IMR-90 (cell line): ENCODE data around the gene RHEX. TPM values are rescaled to one million over a fixed set of nuclear protein-coding genes. Genes with fewer than 3 reads are reported as not detected.

Source experiments
- ATAC-seq: fragments of 200-7000 bp; cut with Tn5 transposase; 2 replicates; pipeline ENCODE4 v1.9.1; 2020; ENCODE audit warnings: low read depth, mild to moderate bottlenecking, moderate library complexity
- BruUV-seq: library from RNA; stranded (reverse); fragments of 400-500 nt; replicated peaks from 2 replicates; lab custom pipeline; 2021; lab: Mats Ljungman, UMichigan
- CTCF ChIA-PET: fragments of 300-600 bp; formaldehyde crosslinking; extraction: SDS; loops from one replicate; lab custom pipeline; 2021; ENCODE audit warnings: antibody characterized with exemption; lab: Yijun Ruan, JAX
- POLR2A ChIA-PET: fragments of 300-600 bp; sonication (Branson Sonifier 250); formaldehyde crosslinking; loops from one replicate; lab custom pipeline; 2022; ENCODE audit warnings: antibody characterized with exemption; ENCODE audit not compliant: unreplicated experiment; lab: Charles Lee
- DNase-seq: peaks from one replicate; pipeline ENCODE4 v3.0.0; 2013
- H2AFZ ChIP-seq: replicated peaks from 2 replicates; pipeline ENCODE3; 2013; ENCODE audit warnings: low read length, mild to moderate bottlenecking; ENCODE audit not compliant: poor library complexity
- H2AK5ac ChIP-seq: 2 replicates; pipeline ENCODE4 v1.6.1; 2013; ENCODE audit warnings: low read depth, low read length, inconsistent platforms
- H2AK9ac ChIP-seq: replicated peaks from 2 replicates; pipeline ENCODE3; 2013; ENCODE audit warnings: mild to moderate bottlenecking, low read depth, low read length, moderate library complexity; ENCODE audit not compliant: poor library complexity
- H2BK120ac ChIP-seq: 2 replicates; pipeline ENCODE4 v1.6.1; 2013; ENCODE audit warnings: low read depth, low read length, inconsistent platforms
- H2BK15ac ChIP-seq: 3 replicates; pipeline ENCODE4 v1.6.1; 2013; ENCODE audit warnings: low read depth, low read length, inconsistent platforms
- H2BK20ac ChIP-seq: 2 replicates; pipeline ENCODE4 v1.6.1; 2013; ENCODE audit warnings: low read depth, mild to moderate bottlenecking, inconsistent platforms, low read length, moderate library complexity
- H2BK5ac ChIP-seq: 2 replicates; pipeline ENCODE4 v1.6.1; 2013; ENCODE audit warnings: mild to moderate bottlenecking, low read depth, low read length, inconsistent platforms; ENCODE audit not compliant: poor library complexity, severe bottlenecking
- H3K14ac ChIP-seq: replicated peaks from 2 replicates; pipeline ENCODE4 v1.6.1; 2013; ENCODE audit warnings: low read depth, low read length, inconsistent platforms
- H3K18ac ChIP-seq: 2 replicates; pipeline ENCODE4 v1.6.1; 2013; ENCODE audit warnings: low read depth, low read length, control low read depth
- H3K23ac ChIP-seq: 2 replicates; pipeline ENCODE4 v1.6.1; 2013; ENCODE audit warnings: low read depth, low read length, inconsistent platforms
- H3K27ac ChIP-seq: 2 replicates; pipeline ENCODE4 v1.5.1; 2013; ENCODE audit warnings: mild to moderate bottlenecking, control low read depth, low read length; ENCODE audit not compliant: insufficient read depth
- H3K27me3 ChIP-seq: 2 replicates; pipeline ENCODE4 v1.6.1; 2013; ENCODE audit warnings: low read length; ENCODE audit not compliant: control insufficient read depth, insufficient read depth
- H3K36me3 ChIP-seq: 2 replicates; pipeline ENCODE4 v1.6.1; 2013; ENCODE audit warnings: low read length, mixed read lengths; ENCODE audit not compliant: control insufficient read depth, insufficient read depth
- H3K4ac ChIP-seq: 2 replicates; pipeline ENCODE4 v1.6.1; 2013; ENCODE audit warnings: low read depth, low read length, inconsistent platforms
- H3K4me1 ChIP-seq: 2 replicates; pipeline ENCODE4 v1.6.1; 2013; ENCODE audit warnings: low read length, mixed read lengths; ENCODE audit not compliant: control insufficient read depth, insufficient read depth
- H3K4me2 ChIP-seq: 2 replicates; pipeline ENCODE4 v1.6.1; 2013; ENCODE audit warnings: low read depth, mild to moderate bottlenecking, control low read depth, low read length, moderate library complexity
- H3K4me3 ChIP-seq: 2 replicates; pipeline ENCODE4 v1.5.1; 2013; ENCODE audit warnings: low read depth, mild to moderate bottlenecking, control low read depth, low read length, moderate library complexity; ENCODE audit not compliant: insufficient read depth
- H3K56ac ChIP-seq: 2 replicates; pipeline ENCODE4 v1.6.1; 2013; ENCODE audit warnings: low read length, inconsistent platforms; ENCODE audit not compliant: insufficient read depth; ENCODE audit errors: extremely low read depth
- H3K79me1 ChIP-seq, 2 experiments: 2 replicates each; pipeline ENCODE4 v1.6.1; 2013; ENCODE audit warnings: low read length in 2 of 2, inconsistent platforms in 1 of 2, low read depth in 1 of 2
- H3K9ac ChIP-seq: 2 replicates; pipeline ENCODE4 v1.6.1; 2013; ENCODE audit warnings: low read depth, low read length, control low read depth
- H3K9me1 ChIP-seq: 2 replicates; pipeline ENCODE4 v1.6.1; 2013; ENCODE audit warnings: low read length, inconsistent platforms; ENCODE audit not compliant: insufficient read depth
- H3K9me3 ChIP-seq: 2 replicates; pipeline ENCODE4 v1.6.1; 2013; ENCODE audit warnings: low read length; ENCODE audit not compliant: control insufficient read depth, insufficient read depth
- H4K20me1 ChIP-seq: 2 replicates; pipeline ENCODE4 v1.6.1; 2013; ENCODE audit warnings: low read length, inconsistent platforms; ENCODE audit not compliant: insufficient read depth
- H4K5ac ChIP-seq: 2 replicates; pipeline ENCODE4 v1.6.1; 2013; ENCODE audit warnings: mild to moderate bottlenecking, low read depth, low read length, control low read depth
- H4K8ac ChIP-seq, 2 experiments: 2 replicates each; pipeline ENCODE4 v1.6.1; 2013; ENCODE audit warnings: low read depth in 2 of 2, low read length in 2 of 2, control low read depth in 1 of 2, inconsistent platforms in 1 of 2
- H4K91ac ChIP-seq: 2 replicates; pipeline ENCODE4 v1.6.1; 2013; ENCODE audit warnings: low read depth, low read length, inconsistent platforms; ENCODE audit not compliant: insufficient read depth
- BHLHE40 ChIP-seq: fragments of 150-350 bp; IDR thresholded peaks from 2 replicates; pipeline ENCODE4 v1.6.1; 2016; ENCODE audit warnings: mild to moderate bottlenecking, low read depth, low read length
- CHD1 ChIP-seq: IDR thresholded peaks from 2 replicates; pipeline ENCODE4 v1.6.1; 2012; ENCODE audit warnings: low read depth, low read length, improper control_type of control experiment
- FOS ChIP-seq: fragments of 150-350 bp; IDR thresholded peaks from 2 replicates; pipeline ENCODE4 v1.6.1; 2016; ENCODE audit warnings: low read depth, low read length
- MAFK ChIP-seq: IDR thresholded peaks from 2 replicates; pipeline ENCODE4 v1.6.1; 2012; ENCODE audit warnings: low read depth, low read length, improper control_type of control experiment
- MXI1 ChIP-seq: IDR thresholded peaks from 2 replicates; pipeline ENCODE4 v1.6.1; 2012; ENCODE audit warnings: low read depth, mild to moderate bottlenecking, low read length, moderate library complexity, borderline replicate concordance
- RCOR1 ChIP-seq: IDR thresholded peaks from 2 replicates; pipeline ENCODE4 v1.6.1; 2012; ENCODE audit warnings: mild to moderate bottlenecking, low read length, improper control_type of control experiment; ENCODE audit not compliant: insufficient replicate concordance
- RFX5 ChIP-seq: IDR thresholded peaks from 2 replicates; pipeline ENCODE4 v1.8.0; 2012; ENCODE audit warnings: low read depth, mild to moderate bottlenecking, low read length, moderate library complexity
- USF2 ChIP-seq: fragments of 150-350 bp; IDR thresholded peaks from 2 replicates; pipeline ENCODE4 v1.6.1; 2017; ENCODE audit warnings: mild to moderate bottlenecking, antibody characterized with exemption, low read length, low read depth
- WGBS, 2 experiments: methylation state at CpG; one replicate each; pipeline versions ENCODE4 v1.1.5 to v1.1.7; 2013; ENCODE audit warnings: missing lambda C conversion rate in 2 of 2; ENCODE audit not compliant: insufficient read length in 1 of 2; ENCODE audit errors: extremely low coverage in 2 of 2; 5-methylcytosine and 5-hydroxymethylcytosine counted together
- dilution Hi-C: fragments of 300-500 bp; cut with HindIII; formaldehyde crosslinking; loops from one replicate; pipeline ENCODE4 v1.14.3; 2018; ENCODE audit warnings: low sequenced_read_pairs; ENCODE audit not compliant: unreplicated experiment
- in situ Hi-C: fragments of 300-500 bp; cut with MboI; formaldehyde crosslinking; loops from 3 replicates; pipeline ENCODE4 v1.14.3; 2019; ENCODE audit warnings: low sequenced_read_pairs, inconsistent platforms, mixed read lengths
- intact Hi-C: fragments of 100-400 bp; cut with micrococcal nuclease; formaldehyde crosslinking; loops from 2 replicates; pipeline ENCODE4 v1.10.0; 2022
- polyA plus RNA-seq, 3 experiments: library from polyadenylated mRNA; depleted of rRNA; stranded (reverse); fragments of >200 nt; gene quantifications; 2 replicates each; pipeline ENCODE4 v1.2.3, GENCODE V29; 2012; ENCODE audit warnings: low replicate concordance in 1 of 3
- total RNA-seq: library from RNA; depleted of rRNA; stranded (reverse); fragments of >200 nt; gene quantifications from 2 replicates; pipeline ENCODE4 v1.2.3, GENCODE V29; 2012

RHEX gene
- total and polyA plus RNA-seq, 2 of the 4 experiments (the other 2 are of a cell fraction), result not detected

- no CpG with 5 or more reads among the region's 3 CpGs for WGBS, 2 experiments
- H3K9me1 ChIP-seq, result no peaks in the 10 kb centered on the region
- DNase-seq (no peak), ATAC-seq (no peak)
- H2BK20ac ChIP-seq, result no peak overlapping the region
- no peak overlapping the region for H3K27ac ChIP-seq
- no peak overlapping the region for H3K56ac ChIP-seq
- no peak overlapping the region for H3K23ac ChIP-seq
- no peak for TF ChIP-seq MAFK
- TF ChIP-seq RCOR1, result no peak
- TF ChIP-seq FOS, result no peak
- no peak for TF ChIP-seq RFX5
- no peak for TF ChIP-seq MXI1
- no peak for TF ChIP-seq BHLHE40
- no peak for TF ChIP-seq CHD1
- no peak for TF ChIP-seq USF2
- no peak overlapping the region for H4K5ac ChIP-seq
- H3K9ac ChIP-seq, result no peak overlapping the region
- H3K18ac ChIP-seq, result no peak overlapping the region
- H4K8ac ChIP-seq, result no peak overlapping the region
- intact Hi-C loops, result no loop called here
- no peaks in the 10 kb centered on the region for H3K79me1 ChIP-seq
- CTCF ChIA-PET, result no interaction called here
- in situ Hi-C loops, result no loop called here
- no peaks in the 10 kb centered on the region for H4K20me1 ChIP-seq
- no peaks in the 10 kb centered on the region for H3K9me3 ChIP-seq
- no peak overlapping the region for H3K4me3 ChIP-seq
- H3K4me1 ChIP-seq, result no peaks in the 10 kb centered on the region
- no peak overlapping the region for H2AK5ac ChIP-seq
- no TSS peak for BruUV-seq
- H3K4ac ChIP-seq, result no peak overlapping the region
- POLR2A ChIA-PET, result no interaction called here
- dilution Hi-C loops, result no loop called here
- no peak overlapping the region for H4K91ac ChIP-seq
- H3K27me3 ChIP-seq, result peaks cover 25% of the 10 kb centered on the region
- no peak overlapping the region for H2AFZ ChIP-seq
- H2BK120ac ChIP-seq, result no peak overlapping the region
- no peak overlapping the region for H2AK9ac ChIP-seq
- H3K4me2 ChIP-seq, result no peak overlapping the region
- H3K36me3 ChIP-seq, result no peaks in the 10 kb centered on the region
- H2BK15ac ChIP-seq, result no peak overlapping the region
- H2BK5ac ChIP-seq, result no peak overlapping the region
- no peak overlapping the region for H3K14ac ChIP-seq
Observed at GRCh38 chr1:206089341-206089740, 36.4 kb downstream of the RHEX start.
